Measurements from ENCODE around the gene FAM151A.
"Not testable (repeated sequence)": the region's sequence is repeated elsewhere in the genome, so short reads cannot be mapped to it uniquely, and the experiment has no call there.

DNA sequence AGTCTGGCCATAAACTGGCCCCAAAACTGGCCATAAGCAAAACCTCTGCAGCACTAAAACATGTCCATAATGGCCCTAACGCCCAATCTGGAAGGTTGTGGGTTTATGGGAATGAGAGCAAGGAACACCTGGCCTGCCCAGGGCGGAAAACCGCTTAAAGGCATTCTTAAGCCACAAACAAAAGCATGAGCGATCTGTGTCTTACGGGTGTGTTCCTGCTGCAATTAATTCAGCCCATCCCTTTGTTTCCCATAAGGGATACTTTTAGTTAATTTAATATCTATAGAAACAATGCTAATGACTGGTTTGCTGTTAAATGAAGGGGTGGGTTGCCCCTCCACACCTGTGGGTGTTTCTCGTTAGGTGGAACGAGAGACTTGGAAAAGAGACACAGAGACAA lies 12.5 kb upstream of the FAM151A start:
- TF ChIP-seq POLR2A, EP300 (IDR thresholded peaks at IDR 0.05): not testable (repeated sequence)
- TF ChIP-seq, protein P1, sequence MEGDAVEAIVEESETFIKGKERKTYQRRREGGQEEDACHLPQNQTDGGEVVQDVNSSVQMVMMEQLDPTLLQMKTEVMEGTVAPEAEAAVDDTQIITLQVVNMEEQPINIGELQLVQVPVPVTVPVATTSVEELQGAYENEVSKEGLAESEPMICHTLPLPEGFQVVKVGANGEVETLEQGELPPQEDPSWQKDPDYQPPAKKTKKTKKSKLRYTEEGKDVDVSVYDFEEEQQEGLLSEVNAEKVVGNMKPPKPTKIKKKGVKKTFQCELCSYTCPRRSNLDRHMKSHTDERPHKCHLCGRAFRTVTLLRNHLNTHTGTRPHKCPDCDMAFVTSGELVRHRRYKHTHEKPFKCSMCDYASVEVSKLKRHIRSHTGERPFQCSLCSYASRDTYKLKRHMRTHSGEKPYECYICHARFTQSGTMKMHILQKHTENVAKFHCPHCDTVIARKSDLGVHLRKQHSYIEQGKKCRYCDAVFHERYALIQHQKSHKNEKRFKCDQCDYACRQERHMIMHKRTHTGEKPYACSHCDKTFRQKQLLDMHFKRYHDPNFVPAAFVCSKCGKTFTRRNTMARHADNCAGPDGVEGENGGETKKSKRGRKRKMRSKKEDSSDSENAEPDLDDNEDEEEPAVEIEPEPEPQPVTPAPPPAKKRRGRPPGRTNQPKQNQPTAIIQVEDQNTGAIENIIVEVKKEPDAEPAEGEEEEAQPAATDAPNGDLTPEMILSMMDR (IDR thresholded peaks at IDR 0.05), result not testable (repeated sequence)
